Effector memory CD4-positive, alpha-beta T cell (primary cell): ENCODE results near the gene AMHR2.
"Not testable (repeated sequence)": the region's sequence is repeated elsewhere in the genome, so short reads cannot be mapped to it uniquely, and the experiment has no call there.

Source experiments
- DNase-seq, 3 donors: peaks; one replicate each; pipeline ENCODE4 v3.0.0-alpha.2; 2020
- H3K27ac ChIP-seq: 2 replicates; pipeline ENCODE4 v1.7.0; 2013; ENCODE audit warnings: mild to moderate bottlenecking, low read length, moderate library complexity; ENCODE audit not compliant: insufficient read depth, poor library complexity, severe bottlenecking
- H3K27me3 ChIP-seq: replicated peaks from 2 replicates; pipeline ENCODE4 v1.7.0; 2013; ENCODE audit warnings: mild to moderate bottlenecking, low read length; ENCODE audit not compliant: insufficient read depth, control insufficient read depth, poor library complexity, severe bottlenecking
- H3K36me3 ChIP-seq: 2 replicates; pipeline ENCODE4 v1.7.0; 2013; ENCODE audit warnings: mild to moderate bottlenecking, low read length, moderate library complexity; ENCODE audit not compliant: control insufficient read depth, insufficient read depth
- H3K4me1 ChIP-seq: 2 replicates; pipeline ENCODE4 v1.7.0; 2013; ENCODE audit warnings: low read length, mild to moderate bottlenecking; ENCODE audit not compliant: control insufficient read depth, insufficient read depth, poor library complexity, severe bottlenecking
- H3K4me3 ChIP-seq: 2 replicates; pipeline ENCODE4 v1.7.0; 2013; ENCODE audit warnings: low read length, low read depth, mild to moderate bottlenecking; ENCODE audit not compliant: insufficient read depth, poor library complexity, severe bottlenecking
- H3K9me3 ChIP-seq: 2 replicates; pipeline ENCODE4 v1.7.0; 2013; ENCODE audit warnings: mild to moderate bottlenecking, low read length, moderate library complexity; ENCODE audit not compliant: control insufficient read depth

AMHR2 gene

DNA sequence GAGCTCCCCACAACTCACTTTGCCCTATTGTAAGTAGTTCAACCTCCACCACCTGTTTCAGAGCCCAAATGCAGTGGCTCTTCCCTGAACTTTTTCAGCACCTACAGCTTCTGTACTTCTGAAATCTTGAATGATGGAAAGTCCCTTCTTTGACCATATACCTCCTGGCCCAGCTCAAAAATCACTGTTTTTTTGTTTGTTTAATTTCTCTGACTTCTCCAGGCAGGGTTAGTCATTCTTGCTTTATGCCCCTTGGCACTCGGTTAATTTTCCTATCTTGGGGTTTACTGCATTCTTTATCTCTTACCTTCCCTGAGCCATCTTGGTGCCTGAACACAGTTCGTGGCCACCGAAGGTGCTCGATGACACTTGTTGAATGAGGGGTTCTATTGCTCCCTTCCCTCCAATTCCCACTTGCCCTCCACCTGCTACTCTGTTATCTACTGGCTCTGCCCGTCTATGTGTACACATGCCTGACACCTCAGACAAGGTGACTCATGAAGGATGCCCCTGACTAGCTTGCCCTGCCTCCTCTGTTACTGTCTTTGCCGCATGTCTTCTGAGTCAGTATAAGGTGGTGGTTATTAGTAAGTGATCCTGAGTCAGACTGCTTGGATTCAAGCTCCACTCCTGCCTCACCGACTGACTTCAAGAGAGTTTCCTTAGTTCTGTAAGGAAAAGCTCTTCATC is 4.4 kb downstream of the AMHR2 start:
- Histone ChIP-seq H3K4me1 (no peaks in the 10 kb centered on the region), H3K27ac (no peak overlapping the region), H3K36me3 (no peaks in the 10 kb centered on the region), H3K27me3 (no peaks in the 10 kb centered on the region), H3K4me3 (no peak overlapping the region), H3K9me3 (no peaks in the 10 kb centered on the region)
- DNase-seq: no peak

DNA sequence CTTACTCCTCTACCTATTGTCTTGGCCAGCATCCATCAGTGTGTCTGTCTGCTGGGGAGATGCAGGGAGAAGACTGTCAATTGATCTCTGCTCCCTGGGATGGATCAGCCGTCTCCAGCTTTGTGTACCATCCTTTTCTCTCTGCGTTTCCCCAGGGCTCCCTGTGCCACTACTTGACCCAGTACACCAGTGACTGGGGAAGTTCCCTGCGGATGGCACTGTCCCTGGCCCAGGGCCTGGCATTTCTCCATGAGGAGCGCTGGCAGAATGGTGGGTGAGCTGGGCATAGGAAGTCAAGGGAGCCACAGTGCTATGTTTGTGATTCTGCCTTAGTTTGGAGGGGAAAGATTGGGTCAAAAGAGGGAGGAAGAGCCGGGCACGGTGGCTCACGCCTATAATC is 5.1 kb downstream of the AMHR2 start:
- H3K4me1 ChIP-seq: no peaks in the 10 kb centered on the region
- no peak overlapping the region for H3K27ac ChIP-seq
- no peak for DNase-seq
- H3K4me3 ChIP-seq: no peak overlapping the region
- no peaks in the 10 kb centered on the region for H3K27me3 ChIP-seq
- no peaks in the 10 kb centered on the region for H3K9me3 ChIP-seq
- H3K36me3 ChIP-seq: no peaks in the 10 kb centered on the region

DNA sequence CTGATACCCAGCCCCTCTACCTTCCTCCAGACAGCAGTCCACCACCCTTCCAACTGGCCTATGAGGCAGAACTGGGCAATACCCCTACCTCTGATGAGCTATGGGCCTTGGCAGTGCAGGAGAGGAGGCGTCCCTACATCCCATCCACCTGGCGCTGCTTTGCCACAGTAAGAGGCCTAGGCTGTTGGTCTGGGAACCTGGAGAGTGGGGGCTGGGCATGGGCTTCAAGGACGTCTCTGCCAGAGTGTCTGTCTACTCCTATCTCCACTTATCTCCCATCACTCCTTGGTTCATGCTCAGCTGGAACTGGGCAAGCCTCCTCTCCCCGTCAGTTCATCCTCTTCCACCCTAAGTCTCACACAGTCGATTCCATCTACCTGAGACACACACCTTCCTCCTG is 6.5 kb downstream of the AMHR2 start:
- Histone ChIP-seq H3K27ac (no peak overlapping the region), H3K27me3 (no peaks in the 10 kb centered on the region), H3K4me1 (no peaks in the 10 kb centered on the region), H3K36me3 (no peaks in the 10 kb centered on the region), H3K4me3 (no peak overlapping the region), H3K9me3 (no peaks in the 10 kb centered on the region)
- no peak for DNase-seq

DNA sequence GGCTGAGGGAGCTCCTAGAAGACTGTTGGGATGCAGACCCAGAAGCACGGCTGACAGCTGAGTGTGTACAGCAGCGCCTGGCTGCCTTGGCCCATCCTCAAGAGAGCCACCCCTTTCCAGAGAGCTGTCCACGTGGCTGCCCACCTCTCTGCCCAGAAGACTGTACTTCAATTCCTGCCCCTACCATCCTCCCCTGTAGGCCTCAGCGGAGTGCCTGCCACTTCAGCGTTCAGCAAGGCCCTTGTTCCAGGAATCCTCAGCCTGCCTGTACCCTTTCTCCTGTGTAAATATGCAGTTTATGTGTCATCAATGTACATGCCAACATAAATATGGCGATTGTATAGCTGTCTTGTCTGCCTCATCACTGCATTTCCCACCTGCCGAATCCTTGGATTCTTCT is 7.5 kb downstream of the AMHR2 start:
- Histone ChIP-seq H3K4me1 (no peaks in the 10 kb centered on the region), H3K4me3 (no peak overlapping the region), H3K9me3 (no peaks in the 10 kb centered on the region), H3K36me3 (no peaks in the 10 kb centered on the region), H3K27ac (no peak overlapping the region), H3K27me3 (no peaks in the 10 kb centered on the region)
- DNase-seq: no peak

DNA sequence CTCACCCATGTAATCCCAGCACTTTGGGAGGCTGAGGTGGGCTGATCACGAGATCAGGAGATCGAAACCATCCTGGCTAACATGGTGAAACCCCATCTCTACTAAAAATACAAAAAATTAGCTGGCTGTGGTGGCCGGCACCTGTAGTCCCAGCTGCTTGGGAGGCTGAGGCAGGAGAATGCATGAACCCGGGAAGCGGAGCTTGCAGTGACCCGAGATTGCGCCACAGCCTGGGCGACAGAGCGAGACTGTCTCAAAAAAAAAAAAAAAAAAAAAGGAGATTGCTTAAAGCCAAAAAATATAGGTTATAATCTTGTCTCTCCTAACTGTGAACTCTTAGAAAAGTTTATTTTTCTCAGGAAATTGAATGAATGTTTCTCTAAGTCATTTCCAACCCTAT is 11.7 kb downstream of the AMHR2 start:
- H3K4me3 ChIP-seq, H3K27ac ChIP-seq, H3K4me1 ChIP-seq, H3K36me3 ChIP-seq, H3K9me3 ChIP-seq, DNase-seq, H3K27me3 ChIP-seq: not testable (repeated sequence)

DNA sequence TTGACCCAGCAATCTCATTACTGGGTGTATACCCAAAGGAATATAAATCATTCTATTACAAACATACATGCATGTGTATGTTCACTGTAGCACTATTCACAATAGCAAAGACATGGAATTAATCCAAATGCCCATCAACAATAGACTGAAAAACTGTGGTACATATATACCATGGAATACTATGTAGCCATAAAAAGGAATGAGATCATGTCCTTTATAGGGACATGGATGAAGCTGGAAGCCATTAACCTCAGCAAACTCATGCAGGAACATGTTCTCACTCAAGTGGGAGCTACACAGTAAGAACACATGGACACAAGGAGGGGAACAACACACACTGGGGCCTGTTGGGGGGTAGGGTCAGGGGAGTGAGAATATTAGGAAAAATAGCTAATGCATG is 15.9 kb downstream of the AMHR2 start:
- DNase-seq, H3K36me3 ChIP-seq, H3K4me3 ChIP-seq, H3K27me3 ChIP-seq, H3K27ac ChIP-seq, H3K9me3 ChIP-seq: not testable (repeated sequence)
- peaks cover 14% of the 10 kb centered on the region for H3K4me1 ChIP-seq

DNA sequence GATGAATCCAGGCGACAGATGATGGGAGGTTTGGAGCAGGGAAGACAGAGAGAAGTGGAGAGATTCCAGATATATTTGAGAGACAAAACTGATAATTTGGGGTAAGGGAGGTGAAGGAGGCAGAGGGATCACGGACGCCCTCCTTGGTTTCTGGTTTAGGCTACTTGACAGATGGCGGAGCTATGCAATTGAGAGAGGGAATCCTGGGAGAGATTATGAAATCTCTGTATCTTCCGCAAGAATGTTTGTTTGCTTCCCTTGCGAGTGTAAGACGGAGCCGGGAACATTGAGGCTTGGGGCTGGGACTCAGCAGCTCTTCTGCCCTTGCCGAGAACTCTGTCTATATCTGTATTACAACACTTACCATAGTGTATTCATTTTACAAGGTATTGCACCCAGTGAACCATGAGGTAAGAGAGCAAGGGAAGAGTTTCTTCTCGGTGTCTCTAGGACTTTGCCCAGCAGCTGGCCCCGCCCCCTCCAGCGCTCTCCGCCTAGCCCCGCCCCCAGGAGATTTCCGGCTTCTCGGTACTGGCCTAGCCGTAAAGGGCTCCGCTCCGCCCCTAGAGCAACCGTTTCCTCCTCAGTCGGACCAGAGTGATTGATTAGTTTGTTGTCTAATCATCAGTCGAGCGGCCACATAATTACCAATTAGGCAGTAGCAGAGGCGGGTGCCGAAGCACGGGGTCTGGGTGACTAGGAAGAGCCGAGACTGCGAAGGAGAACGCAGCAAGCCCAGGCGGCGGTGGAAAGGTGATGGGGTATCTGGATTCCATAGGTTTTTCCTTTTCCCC is 17.6 kb downstream of the AMHR2 start, which contains the start of gene PRR13:
Gene PRR13, plus strand, starts transcription at position 695 of the 794 bp plus-strand sequence. CDS start 981 bp downstream, outside the sequence.
- H3K36me3 ChIP-seq: peaks cover 21% of the 10 kb centered on the region
- H3K27ac ChIP-seq: peak within 1 kb of the TSS; percentile 86
- H3K4me3 ChIP-seq: peak within 1 kb of the TSS; percentile 92
- H3K27me3 ChIP-seq: no peaks in the 10 kb centered on the region
- DNase-seq: peak; percentile 96 to 97 (median 97)
- no peaks in the 10 kb centered on the region for H3K9me3 ChIP-seq
- H3K4me1 ChIP-seq: peaks cover 14% of the 10 kb centered on the region

DNA sequence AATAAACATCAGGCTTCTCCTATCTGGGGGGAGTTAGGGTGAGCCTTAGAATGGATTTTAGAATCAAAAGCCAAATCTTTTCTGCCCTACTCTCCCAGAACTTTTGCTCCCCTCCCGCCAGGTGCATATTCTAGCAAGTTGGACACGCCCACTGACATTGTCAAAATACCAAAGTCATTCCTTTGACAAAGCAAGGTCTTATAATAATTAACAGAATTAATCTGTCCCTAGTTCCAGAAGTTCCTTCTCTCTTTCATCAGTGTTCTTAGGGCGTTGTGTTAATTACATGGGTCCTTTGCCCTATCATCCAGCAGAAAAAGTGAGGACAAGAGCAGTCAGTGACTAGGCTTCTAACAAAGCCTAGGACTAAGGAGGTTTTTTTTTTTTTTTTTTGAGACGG is 20.3 kb downstream of the AMHR2 start:
- no peaks in the 10 kb centered on the region for H3K9me3 ChIP-seq
- H3K27ac ChIP-seq: no peak overlapping the region
- no peaks in the 10 kb centered on the region for H3K27me3 ChIP-seq
- no peak for DNase-seq
- H3K4me1 ChIP-seq: peaks cover 14% of the 10 kb centered on the region
- H3K36me3 ChIP-seq: peaks cover 27% of the 10 kb centered on the region
- no peak overlapping the region for H3K4me3 ChIP-seq

DNA sequence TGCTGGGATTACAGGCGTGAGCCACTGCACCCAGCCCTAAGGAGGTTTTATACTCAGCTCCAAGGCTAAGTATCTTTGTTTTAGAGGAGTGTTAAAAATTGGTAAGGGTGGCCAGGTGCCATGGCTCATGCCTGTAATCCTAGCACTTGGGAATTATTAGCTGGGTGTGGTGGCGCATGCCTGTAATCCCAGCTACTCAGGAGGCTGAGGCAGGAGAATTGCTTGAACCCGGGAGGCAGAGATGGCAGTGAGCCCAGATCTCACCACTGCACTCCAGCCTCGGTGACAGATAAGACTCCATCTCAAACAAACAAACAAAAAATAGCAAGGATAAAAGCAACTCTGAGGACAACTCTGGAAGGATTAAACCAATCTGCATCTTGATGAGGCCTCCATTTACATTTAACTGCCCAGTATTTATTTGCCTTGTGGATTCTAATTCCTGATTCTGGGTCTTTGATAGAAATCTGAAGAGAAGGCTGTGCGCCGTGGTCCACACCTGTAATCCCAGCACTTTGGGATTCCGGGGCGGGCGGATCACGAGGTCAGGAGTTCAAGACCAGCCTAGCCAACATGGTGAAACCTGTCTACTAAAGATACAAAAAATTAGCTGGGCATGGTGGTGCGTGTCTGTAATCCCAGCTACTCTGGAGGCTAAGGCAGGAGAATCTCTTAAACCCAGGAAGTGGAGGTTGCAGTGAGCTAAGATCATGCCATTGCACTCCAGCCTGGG is 21.1 kb downstream of the AMHR2 start:
- H3K4me1 ChIP-seq: peaks cover 14% of the 10 kb centered on the region
- H3K27me3 ChIP-seq, H3K4me3 ChIP-seq, DNase-seq, H3K27ac ChIP-seq, H3K9me3 ChIP-seq: not testable (repeated sequence)
- peaks cover 27% of the 10 kb centered on the region for H3K36me3 ChIP-seq

DNA sequence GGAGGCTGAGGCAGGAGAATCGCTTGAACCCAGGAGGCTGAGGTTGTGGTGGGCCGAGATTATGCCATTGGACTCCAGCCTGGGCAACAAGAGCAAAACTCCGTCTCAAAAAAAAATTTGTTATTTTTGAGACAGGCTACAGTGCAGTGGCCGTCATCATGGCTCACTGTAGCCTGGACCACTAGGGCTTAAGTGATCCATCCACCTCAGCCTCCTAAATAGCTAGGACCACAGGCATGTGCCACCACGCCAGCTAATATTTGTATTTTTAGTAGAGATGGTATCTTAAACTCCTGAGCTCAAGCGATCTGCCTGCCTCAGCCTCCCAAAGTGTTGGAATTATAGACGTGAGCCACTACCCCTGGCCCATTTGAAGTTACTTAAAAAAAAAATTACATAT is 27.3 kb downstream of the AMHR2 start:
- no peak for DNase-seq
- Histone ChIP-seq H3K36me3 (peaks cover 24% of the 10 kb centered on the region), H3K9me3 (no peaks in the 10 kb centered on the region), H3K27me3 (no peaks in the 10 kb centered on the region), H3K4me3 (no peak overlapping the region), H3K27ac (no peak overlapping the region), H3K4me1 (peaks cover 9% of the 10 kb centered on the region)
